DOHH2 (cell line): ENCODE measurements around the gene ATP11A.

ENCODE experiments used
- H3F3A ChIP-seq: fragments of 200-600 bp; sonication (generic), shearing (Covaris generic); 2 replicates; pipeline ENCODE4 v1.6.0; 2016; ENCODE audit warnings: antibody characterized with exemption, mild to moderate bottlenecking; ENCODE audit not compliant: control insufficient read depth, insufficient read depth
- H3K27ac ChIP-seq: fragments of 200-600 bp; sonication (generic); 2 replicates; pipeline ENCODE4 v1.5.1; 2014; ENCODE audit warnings: low read depth, mild to moderate bottlenecking, low read length, moderate library complexity
- H3K27me3 ChIP-seq: fragments of 200-600 bp; sonication (generic); 2 replicates; pipeline ENCODE4 v1.6.1; 2014; ENCODE audit warnings: mild to moderate bottlenecking, low read length, mixed read lengths; ENCODE audit not compliant: control insufficient read depth
- H3K36me3 ChIP-seq: fragments of 200-600 bp; sonication (generic); 2 replicates; pipeline ENCODE4 v1.6.1; 2014; ENCODE audit warnings: mild to moderate bottlenecking, low read length, moderate library complexity, mixed read lengths; ENCODE audit not compliant: control insufficient read depth
- H3K4me1 ChIP-seq: fragments of 200-600 bp; sonication (generic); 2 replicates; pipeline ENCODE4 v1.6.1; 2014; ENCODE audit warnings: mild to moderate bottlenecking, low read length, mixed read lengths; ENCODE audit not compliant: control insufficient read depth
- H3K4me2 ChIP-seq: fragments of 200-600 bp; sonication (generic); 2 replicates; pipeline ENCODE4 v1.6.0; 2014; ENCODE audit warnings: mild to moderate bottlenecking, low read length, moderate library complexity
- H3K4me3 ChIP-seq: fragments of 200-600 bp; sonication (generic); 2 replicates; pipeline ENCODE4 v1.5.1; 2014; ENCODE audit warnings: mild to moderate bottlenecking, low read length, mixed read lengths
- H3K79me2 ChIP-seq: fragments of 200-600 bp; sonication (generic); 2 replicates; pipeline ENCODE4 v1.6.1; 2014; ENCODE audit warnings: mild to moderate bottlenecking, low read length, mixed read lengths; ENCODE audit not compliant: control insufficient read depth
- H3K9me2 ChIP-seq: fragments of 200-600 bp; sonication (generic); replicated peaks from 2 replicates; pipeline ENCODE4 v1.6.1; 2014; ENCODE audit warnings: mild to moderate bottlenecking, low read length, mixed read lengths; ENCODE audit not compliant: control insufficient read depth
- H3K9me3 ChIP-seq: fragments of 200-600 bp; sonication (generic); 2 replicates; pipeline ENCODE4 v1.6.1; 2014; ENCODE audit warnings: antibody characterized with exemption, low read length, mixed read lengths; ENCODE audit not compliant: control insufficient read depth, insufficient read depth
- H4K20me1 ChIP-seq: fragments of 200-600 bp; sonication (generic); 2 replicates; pipeline ENCODE4 v1.6.0; 2014; ENCODE audit warnings: low read depth, mild to moderate bottlenecking, antibody characterized with exemption, low read length, moderate library complexity; ENCODE audit not compliant: control insufficient read depth, insufficient read depth
- EZH2phosphoT487 ChIP-seq: fragments of 200-600 bp; sonication (generic); IDR thresholded peaks from 2 replicates; pipeline ENCODE4 v1.6.1; 2017; ENCODE audit warnings: borderline replicate concordance, mild to moderate bottlenecking, antibody characterized with exemption, low read length, moderate library complexity, mixed read lengths
- TF ChIP-seq, protein P1 (sequence below): fragments of 200-600 bp; sonication (generic); IDR thresholded peaks from one replicate; pipeline ENCODE4 v1.5.1; 2014; ENCODE audit warnings: antibody characterized with exemption, mild to moderate bottlenecking, low read depth, low read length; ENCODE audit not compliant: poor library complexity, severe bottlenecking

Gene ATP11A

DNA sequence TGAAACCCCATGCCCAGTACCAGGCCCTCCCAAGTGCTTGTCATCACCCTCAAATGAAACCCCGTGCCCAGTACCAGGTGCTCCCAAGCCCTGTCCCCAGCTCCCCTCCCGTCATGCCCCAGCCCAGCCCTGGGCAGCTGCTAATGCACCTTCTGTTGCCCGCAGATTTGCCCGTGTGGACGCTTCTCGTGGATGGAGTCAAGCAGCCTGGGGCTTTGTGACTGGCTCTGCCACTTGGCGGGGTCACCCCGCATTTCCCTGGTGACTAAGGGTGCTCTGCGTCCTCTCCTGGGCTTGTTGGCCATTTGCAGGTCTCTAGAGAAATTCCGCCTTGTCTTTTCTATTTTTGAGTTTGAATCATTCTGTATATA lies 82.7 kb downstream of the ATP11A start:
- Histone ChIP-seq H3K79me2 (peaks cover 9% of the 10 kb centered on the region; the same call in 1 of the 2 replicates), H4K20me1 (no peaks in the 10 kb centered on the region), H3F3A (no peaks in the 10 kb centered on the region), H3K4me3 (no peak overlapping the region), H3K9me3 (no peaks in the 10 kb centered on the region), H3K4me2 (no peak overlapping the region), H3K36me3 (no peaks in the 10 kb centered on the region), H3K4me1 (peaks cover 5% of the 10 kb centered on the region), H3K27me3 (no peaks in the 10 kb centered on the region), H3K9me2 (no peaks in the 10 kb centered on the region), H3K27ac (no peak overlapping the region)
- TF ChIP-seq EZH2phosphoT487: no peak
- TF ChIP-seq, protein P1, sequence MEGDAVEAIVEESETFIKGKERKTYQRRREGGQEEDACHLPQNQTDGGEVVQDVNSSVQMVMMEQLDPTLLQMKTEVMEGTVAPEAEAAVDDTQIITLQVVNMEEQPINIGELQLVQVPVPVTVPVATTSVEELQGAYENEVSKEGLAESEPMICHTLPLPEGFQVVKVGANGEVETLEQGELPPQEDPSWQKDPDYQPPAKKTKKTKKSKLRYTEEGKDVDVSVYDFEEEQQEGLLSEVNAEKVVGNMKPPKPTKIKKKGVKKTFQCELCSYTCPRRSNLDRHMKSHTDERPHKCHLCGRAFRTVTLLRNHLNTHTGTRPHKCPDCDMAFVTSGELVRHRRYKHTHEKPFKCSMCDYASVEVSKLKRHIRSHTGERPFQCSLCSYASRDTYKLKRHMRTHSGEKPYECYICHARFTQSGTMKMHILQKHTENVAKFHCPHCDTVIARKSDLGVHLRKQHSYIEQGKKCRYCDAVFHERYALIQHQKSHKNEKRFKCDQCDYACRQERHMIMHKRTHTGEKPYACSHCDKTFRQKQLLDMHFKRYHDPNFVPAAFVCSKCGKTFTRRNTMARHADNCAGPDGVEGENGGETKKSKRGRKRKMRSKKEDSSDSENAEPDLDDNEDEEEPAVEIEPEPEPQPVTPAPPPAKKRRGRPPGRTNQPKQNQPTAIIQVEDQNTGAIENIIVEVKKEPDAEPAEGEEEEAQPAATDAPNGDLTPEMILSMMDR: no peak

DNA sequence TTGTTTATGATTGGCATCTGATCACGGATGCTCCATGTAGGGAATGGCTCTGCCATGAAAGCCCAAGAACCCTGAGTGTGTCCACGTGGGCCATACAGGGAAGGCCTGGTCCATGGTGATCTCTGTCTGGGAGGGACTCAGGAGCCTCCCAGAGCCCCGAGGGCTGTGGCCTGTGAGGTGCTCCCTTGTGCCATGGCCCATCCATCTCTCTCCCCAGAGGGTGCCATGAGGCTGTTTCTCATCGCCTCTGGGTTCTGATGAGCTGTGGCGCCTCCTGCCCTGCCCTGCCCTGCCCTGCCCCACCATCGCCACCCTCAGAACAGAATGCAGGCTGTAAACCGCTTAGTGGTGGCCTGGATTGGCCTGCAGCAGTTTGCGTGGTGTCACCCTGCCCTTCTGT lies 83.1 kb downstream of the ATP11A start:
- no peaks in the 10 kb centered on the region for H3K36me3 ChIP-seq
- no peak for TF ChIP-seq EZH2phosphoT487
- TF ChIP-seq, protein P1: no peak
- H3K4me2 ChIP-seq: no peak overlapping the region
- peaks cover under 1% of the 10 kb centered on the region for H3K4me1 ChIP-seq
- H3K27me3 ChIP-seq: no peaks in the 10 kb centered on the region
- H3K27ac ChIP-seq: no peak overlapping the region
- H3K9me3 ChIP-seq: no peaks in the 10 kb centered on the region
- no peak overlapping the region for H3K4me3 ChIP-seq
- H3F3A ChIP-seq: no peaks in the 10 kb centered on the region
- H3K79me2 ChIP-seq: peaks cover 10% of the 10 kb centered on the region; the same call in 1 of the 2 replicates
- H3K9me2 ChIP-seq: no peaks in the 10 kb centered on the region
- no peaks in the 10 kb centered on the region for H4K20me1 ChIP-seq

- Histone ChIP-seq H3K4me3 (no peak overlapping the region), H3K79me2 (peaks cover 9% of the 10 kb centered on the region; the same call in 1 of the 2 replicates), H4K20me1 (no peaks in the 10 kb centered on the region), H3K27me3 (no peaks in the 10 kb centered on the region), H3K27ac (no peak overlapping the region), H3K4me2 (no peak overlapping the region), H3K9me2 (no peaks in the 10 kb centered on the region), H3K36me3 (no peaks in the 10 kb centered on the region), H3K9me3 (no peaks in the 10 kb centered on the region), H3K4me1 (no peaks in the 10 kb centered on the region), H3F3A (no peaks in the 10 kb centered on the region)
- TF ChIP-seq, protein P1: no peak
- no peak for TF ChIP-seq EZH2phosphoT487
Observed at GRCh38 chr13:112773601-112774447, 84.0 kb downstream of the ATP11A start.
